ENCODE measurements around the gene PLEKHG5.

GRCh38 chr1:6464915-6465314 lies 26.6 kb downstream of the PLEKHG5 start:
- TF ChIP-seq CTCF (IDR thresholded peaks at IDR 0.05) (no peak), POLR2A (IDR thresholded peaks at IDR 0.05) (no peak)

Data from adrenal gland (tissue), 5 donors.